Endometrium (tissue), 2 donors: Measurements from ENCODE around the gene LGALS4.
"Not testable (repeated sequence)": the region's sequence is repeated elsewhere in the genome, so short reads cannot be mapped to it uniquely, and the experiment has no call there.

ENCODE experiments used
- FAIRE-seq: peaks from 2 replicates; lab custom pipeline; 2012; peaks lifted over from hg19 to GRCh38; lab: Jason Lieb, UNC
- donor health status: control.
- donor health status: control.

Gene LGALS4

GRCh38 chr19:38812841-38813320 lies at the start of gene LGALS4:
Gene LGALS4, minus strand, starts transcription at chr19:38812945. Its CDS starts 59 bp downstream, at chr19:38812886.
- FAIRE-seq = no peak

DNA sequence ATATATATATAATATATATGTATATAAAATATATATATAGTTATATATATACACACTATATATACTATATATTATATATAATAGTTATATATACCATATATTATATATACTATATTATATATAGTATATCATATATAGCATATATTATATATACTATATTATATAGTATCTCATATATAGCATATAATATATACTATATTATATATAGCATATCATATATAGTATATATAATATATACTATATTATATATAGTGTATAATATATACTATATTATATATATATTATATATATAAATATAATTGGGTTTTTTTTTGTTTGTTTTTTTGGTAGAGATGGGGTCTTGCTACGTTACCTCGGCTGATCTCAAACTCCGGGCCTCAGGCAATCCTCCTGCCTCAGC lies 48.6 kb upstream of the LGALS4 start:
- peak; percentile 72 for FAIRE-seq

DNA sequence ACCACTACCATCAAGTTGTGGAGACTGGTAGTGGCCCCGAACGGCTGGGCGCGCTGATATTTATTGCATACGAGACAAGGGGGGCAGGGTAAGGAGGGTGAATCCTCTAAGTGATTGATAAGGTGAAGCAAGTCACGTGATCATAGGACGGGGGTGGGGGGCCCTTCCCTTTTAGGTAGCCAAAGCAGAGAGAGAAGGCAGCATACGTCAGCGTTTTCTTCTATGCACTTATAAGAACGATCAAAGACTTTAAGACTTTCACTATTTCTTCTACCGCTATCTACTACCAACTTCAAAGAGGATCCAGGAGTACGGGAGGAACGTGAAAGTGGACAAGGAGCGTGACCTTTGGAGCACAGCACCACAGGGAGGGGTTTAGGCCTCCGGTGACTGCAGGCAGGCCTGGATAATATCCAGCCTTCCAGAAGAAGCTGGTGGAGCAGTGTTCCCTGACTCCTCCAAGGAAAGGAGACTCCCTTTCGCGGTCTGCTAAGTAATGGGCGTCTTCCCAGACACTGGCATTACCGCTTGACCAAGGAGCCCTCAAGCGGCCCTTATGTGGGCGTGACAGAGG lies 47.0 kb upstream of the LGALS4 start:
- FAIRE-seq = not testable (repeated sequence)

DNA sequence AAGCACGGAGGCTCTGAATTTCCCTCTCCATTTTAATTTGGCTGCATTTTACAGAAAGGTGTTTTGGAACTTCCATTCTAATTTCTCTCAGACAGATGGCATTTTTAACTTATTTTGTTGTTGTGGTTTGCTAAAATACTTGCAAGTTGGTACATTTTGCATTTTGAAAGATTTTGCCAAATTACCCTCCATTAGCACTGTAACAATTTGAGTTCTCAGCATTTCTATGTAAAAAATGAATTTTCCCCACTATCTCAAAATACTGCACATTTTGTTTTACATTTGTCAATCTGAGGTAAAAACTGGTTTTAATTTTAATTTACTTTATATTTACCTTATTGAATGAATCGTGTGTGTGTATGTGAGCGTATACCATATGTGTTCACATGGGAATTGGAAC lies 44.1 kb upstream of the LGALS4 start:
- no peak for FAIRE-seq

- not testable (repeated sequence) for FAIRE-seq
Measured at GRCh38 chr19:38855751-38856150, 43.0 kb upstream of the LGALS4 start.

GRCh38 chr19:38854961-38855360 lies 42.2 kb upstream of the LGALS4 start:
- not testable (repeated sequence) for FAIRE-seq

- no peak for FAIRE-seq
Measured at GRCh38 chr19:38853214-38853613, 40.5 kb upstream of the LGALS4 start.

DNA sequence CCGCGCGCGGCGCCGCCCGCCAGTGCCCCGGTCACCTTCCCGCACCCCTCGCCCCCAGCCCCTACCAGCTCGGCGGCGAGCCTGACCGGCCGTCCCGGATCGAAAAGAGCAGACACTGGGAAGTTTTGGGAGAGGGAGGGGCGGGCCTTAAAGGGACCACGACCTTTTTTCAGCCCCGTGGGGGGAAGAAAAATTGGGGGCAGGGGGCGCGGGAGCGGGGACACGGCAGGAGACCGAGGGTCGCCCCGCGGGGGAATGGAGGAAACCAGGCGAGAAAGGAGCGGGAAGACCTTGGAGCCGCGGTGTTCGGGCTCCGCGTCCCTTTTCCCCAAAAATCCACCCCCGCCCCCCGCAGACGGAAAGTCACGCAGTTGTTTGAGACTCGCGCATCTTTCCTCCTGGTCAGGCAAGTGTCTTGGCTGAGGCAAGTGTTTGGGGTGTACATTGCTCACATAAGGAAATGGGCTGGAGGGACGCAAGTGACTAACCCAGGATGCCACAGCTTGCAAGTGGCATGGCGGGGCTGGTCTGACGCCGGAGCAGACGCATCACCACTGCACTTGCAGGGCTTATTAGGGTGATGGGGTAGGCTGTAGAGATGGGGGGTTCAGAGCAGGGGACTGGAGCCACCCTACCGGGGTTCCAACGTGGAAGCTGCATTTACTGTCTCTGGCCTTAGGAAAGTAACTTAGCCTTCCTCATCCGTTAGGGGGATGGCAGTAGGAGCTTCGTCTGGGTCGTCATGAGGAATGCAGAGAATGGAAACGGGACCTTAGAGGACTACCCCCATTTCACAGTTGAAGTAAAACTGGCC lies 39.7 kb upstream of the LGALS4 start:
- no peak for FAIRE-seq

- no peak for FAIRE-seq
Measured at GRCh38 chr19:38851622-38852230, 39.0 kb upstream of the LGALS4 start.

- no peak for FAIRE-seq
Measured at GRCh38 chr19:38850976-38851621, 38.4 kb upstream of the LGALS4 start.

GRCh38 chr19:38850436-38850975 lies 37.8 kb upstream of the LGALS4 start:
- FAIRE-seq = peak; percentile 100

DNA sequence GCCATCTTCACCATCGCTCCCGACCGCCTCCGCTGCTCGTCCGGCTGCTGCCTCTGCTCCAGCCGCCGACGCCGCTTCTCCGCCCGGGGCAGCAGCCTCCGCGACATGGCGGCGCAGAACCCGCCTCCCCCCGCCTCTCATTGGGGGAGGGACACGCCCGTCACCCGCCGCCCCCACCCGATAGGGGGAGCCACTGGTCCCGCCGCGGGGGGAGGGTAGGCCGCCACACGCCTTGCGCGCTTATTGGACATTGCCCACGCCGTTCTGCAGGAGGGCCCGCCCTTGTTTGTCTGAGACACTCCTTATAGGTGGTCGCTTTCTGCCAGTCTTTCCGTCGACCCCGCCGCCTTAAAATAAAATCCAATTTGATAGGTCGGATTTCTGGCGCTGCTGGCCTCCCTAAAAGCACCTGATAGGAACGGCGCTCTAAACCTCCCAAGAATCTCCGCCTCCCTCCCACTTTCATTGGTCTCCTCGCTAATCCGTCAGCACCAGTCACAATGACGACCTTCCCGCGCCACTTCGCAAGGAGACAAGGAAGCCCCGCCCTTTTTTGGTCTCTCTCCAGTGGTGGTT lies 37.2 kb upstream of the LGALS4 start, which contains the start of gene HNRNPL:
Gene HNRNPL (minus strand): TSS at position 127 of the 576 bp plus-strand sequence. CDS start 20 bp downstream, at position 107.
- no peak for FAIRE-seq

DNA sequence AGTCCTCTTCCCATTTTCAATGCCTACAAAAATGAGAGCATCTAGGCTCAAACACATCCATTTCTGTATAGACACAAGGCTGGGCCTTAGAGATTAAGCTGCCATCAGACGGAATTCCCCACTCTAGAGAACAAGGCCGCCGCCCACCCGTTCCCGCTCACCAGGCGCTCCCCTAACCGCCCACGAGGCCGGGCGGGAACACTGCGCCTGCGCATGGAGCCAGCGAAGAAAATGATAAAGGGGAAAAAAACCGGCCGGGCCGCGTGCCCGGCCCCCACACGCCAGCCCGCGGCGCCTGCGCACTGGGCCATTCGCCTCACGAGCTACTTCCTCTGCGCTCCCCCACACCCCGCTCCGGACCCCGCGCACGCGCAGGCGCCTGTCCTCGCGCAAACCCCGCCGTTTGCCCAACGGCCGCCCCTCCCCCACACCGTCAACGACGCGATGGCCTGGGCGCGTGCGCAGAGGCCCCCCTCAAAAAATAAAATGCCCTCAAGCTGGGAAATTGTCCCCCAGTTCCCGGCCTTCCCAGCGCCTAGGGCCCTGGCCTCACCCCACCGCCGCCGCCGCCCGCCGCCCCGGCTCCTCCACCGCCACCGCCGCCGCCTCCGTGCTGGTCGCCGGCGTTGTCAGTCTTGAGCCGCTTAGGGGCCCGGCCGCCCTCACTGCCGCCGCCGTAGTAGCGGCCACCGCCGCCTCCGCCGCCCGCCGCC lies 36.6 kb upstream of the LGALS4 start:
- no peak for FAIRE-seq

GRCh38 chr19:38848299-38849146 lies 35.8 kb upstream of the LGALS4 start:
- no peak for FAIRE-seq

- FAIRE-seq = no peak
Measured at GRCh38 chr19:38846097-38846496, 33.4 kb upstream of the LGALS4 start.

- no peak for FAIRE-seq
Measured at GRCh38 chr19:38845374-38846024, 32.8 kb upstream of the LGALS4 start.

GRCh38 chr19:38844093-38844686 lies 31.4 kb upstream of the LGALS4 start:
- no peak for FAIRE-seq

DNA sequence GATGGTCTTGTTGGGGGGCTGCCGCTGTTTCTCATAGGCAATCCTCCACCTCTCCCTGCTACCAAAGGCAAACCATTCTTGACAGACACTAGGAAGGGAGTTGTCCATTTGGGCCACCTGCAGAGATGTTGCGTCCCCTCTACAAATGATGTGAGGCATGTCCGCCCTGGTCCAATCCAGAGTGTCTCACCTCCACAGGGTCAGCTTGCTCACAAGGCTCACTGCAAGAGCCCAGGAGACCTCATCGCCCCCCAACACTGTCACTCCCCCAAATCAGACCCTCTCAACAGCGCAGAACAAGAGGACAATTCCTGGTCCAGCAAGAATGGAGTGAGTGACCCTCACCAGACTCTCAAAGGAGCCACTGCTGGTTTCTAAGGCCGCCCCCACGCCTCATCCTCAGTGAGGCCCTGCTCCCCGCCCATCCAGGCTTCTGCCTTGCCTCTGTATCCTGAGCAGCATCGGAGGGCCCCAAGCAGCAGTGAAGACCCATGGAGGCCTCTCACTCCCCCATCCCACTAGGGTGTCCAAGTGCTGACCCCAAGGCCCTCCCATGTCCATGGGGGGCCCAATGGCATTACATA lies 30.5 kb upstream of the LGALS4 start:
- FAIRE-seq = no peak
